HG03064 (cell line): ENCODE data around the gene RPS4Y1.

ENCODE experiments used
- ATAC-seq: cut with Tn5 transposase; IDR thresholded peaks from one replicate; pipeline ENCODE4 v1.9.1; 2021; ENCODE audit warnings: low read depth; ENCODE audit not compliant: unreplicated experiment

The RPS4Y1 gene

DNA sequence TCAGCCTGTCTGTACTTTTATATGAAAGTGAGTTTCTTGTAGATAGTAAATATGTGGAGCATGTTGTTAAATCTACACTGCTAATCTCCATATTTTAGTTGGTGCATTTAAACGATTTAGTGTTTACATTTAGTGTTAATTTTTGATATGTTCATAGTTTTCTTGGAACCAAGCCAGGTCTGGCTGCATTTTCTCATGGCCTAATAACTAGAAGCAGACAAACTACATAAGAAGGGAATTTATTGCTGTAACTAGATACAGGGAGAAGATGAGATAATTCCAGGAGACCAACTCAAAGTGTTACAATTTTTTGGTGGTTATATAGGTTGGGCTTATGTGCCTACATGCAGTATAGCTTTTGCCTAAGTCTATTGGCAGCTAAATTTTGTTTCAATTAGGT is 32.8 kb downstream of the RPS4Y1 start:
- no peak for ATAC-seq

GRCh38 chrY:2883561-2883960 is 42.2 kb downstream of the RPS4Y1 start:
- ATAC-seq = no peak

- no peak for ATAC-seq
Observed at GRCh38 chrY:2885880-2886279, 44.5 kb downstream of the RPS4Y1 start.

- ATAC-seq = no peak
Observed at GRCh38 chrY:2887386-2887785, 46.0 kb downstream of the RPS4Y1 start.

GRCh38 chrY:2887955-2888354 is 46.6 kb downstream of the RPS4Y1 start:
- no peak for ATAC-seq

DNA sequence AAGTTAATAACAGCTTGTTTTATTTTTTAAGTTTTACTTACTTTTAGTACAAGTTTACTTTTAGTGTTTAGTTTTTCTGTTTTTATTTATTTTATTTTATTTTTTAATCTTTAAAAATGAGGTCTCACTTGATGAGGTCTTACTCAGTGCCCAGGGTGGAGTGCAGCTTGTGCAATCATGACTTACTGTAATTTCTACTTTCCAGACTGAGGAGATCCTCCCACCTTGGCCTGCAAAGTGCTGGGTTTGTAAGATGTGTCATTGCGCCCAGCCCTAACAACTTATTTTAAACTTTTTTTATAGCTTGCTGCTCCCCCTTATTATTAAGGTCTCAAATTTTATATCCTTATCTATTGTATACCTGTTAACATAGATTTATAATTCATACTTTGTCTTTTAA is 52.1 kb downstream of the RPS4Y1 start:
- no peak for ATAC-seq

DNA sequence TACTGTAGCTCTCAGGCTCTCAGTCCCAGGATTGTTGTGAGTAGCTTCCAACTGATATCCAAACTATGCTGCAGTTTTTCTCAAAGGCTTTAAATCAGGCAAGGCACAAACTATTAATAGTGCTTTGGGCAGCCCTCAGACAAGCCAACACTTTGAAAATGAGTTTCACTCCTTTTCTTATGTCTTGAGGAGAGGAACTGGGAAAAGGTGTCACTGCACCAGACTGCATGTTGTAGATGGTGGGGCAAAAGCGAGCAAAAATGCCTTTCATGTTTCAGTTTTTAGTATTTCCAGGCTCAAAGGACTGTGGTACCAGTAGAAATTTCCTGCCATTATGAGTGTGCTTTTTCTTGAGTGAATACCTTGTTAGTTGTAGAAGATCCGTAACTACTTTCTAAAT is 54.6 kb downstream of the RPS4Y1 start:
- ATAC-seq = no peak

DNA sequence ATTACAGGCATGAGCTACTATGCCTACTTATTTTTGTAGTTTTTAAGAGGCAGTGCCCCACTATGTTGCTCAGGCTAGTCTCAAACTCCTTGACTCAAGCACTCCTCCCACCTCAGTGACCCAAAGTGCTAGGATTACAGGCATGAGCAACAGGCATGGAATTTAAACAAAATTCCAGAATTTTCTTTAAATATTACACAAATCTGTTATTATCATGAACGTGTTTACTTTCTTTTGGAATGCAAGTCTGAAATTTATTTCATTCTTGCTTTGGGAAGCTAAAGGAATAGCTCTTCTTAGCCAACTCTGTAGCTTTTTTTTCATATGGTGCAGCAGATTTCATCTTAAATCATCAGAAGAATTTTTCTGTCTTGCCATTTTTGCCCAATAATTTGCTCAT is 66.0 kb downstream of the RPS4Y1 start:
- no peak for ATAC-seq

GRCh38 chrY:2913066-2913815 is 71.8 kb downstream of the RPS4Y1 start:
- ATAC-seq = no peak
